ENCODE measurements around the gene CNTNAP2. TPM values are rescaled to one million over a fixed set of nuclear protein-coding genes. Genes with fewer than 3 reads are reported as not detected.

The CNTNAP2 gene
- total RNA-seq, 1 donor from 2014 or later: 2.2 TPM

GRCh38 chr7:147952918-147953317 is 1836.3 kb downstream of the CNTNAP2 start:
- no peaks in the 10 kb centered on the region for H3K4me1 ChIP-seq
- intact Hi-C loops (cut with DNase I): no loop called here
- H3K9me3 ChIP-seq: no peaks in the 10 kb centered on the region
- no peaks in the 10 kb centered on the region for H3K27me3 ChIP-seq
- no peaks in the 10 kb centered on the region for H3K36me3 ChIP-seq
- no peak overlapping the region for H3K27ac ChIP-seq
- no peak overlapping the region for H3K4me3 ChIP-seq
- no peak for TF ChIP-seq CTCF (IDR thresholded peaks at IDR 0.05)
- no peak for DNase-seq (ENCODE audit: extremely low spot score in 2 of 2)

GRCh38 chr7:147968046-147968610 is 1851.5 kb downstream of the CNTNAP2 start:
- no peaks in the 10 kb centered on the region for H3K27me3 ChIP-seq
- H3K36me3 ChIP-seq: no peaks in the 10 kb centered on the region
- no peak overlapping the region for H3K27ac ChIP-seq
- no peak for DNase-seq (ENCODE audit: extremely low spot score in 2 of 2)
- TF ChIP-seq POLR2AphosphoS5 (IDR thresholded peaks at IDR 0.05; ENCODE audit: insufficient read depth in 1 of 2, low read depth in 1 of 2) (no peak), CTCF (IDR thresholded peaks at IDR 0.05) (no peak), POLR2A (IDR thresholded peaks at IDR 0.05) (no peak)
- H3K4me1 ChIP-seq: no peaks in the 10 kb centered on the region
- intact Hi-C loops (cut with DNase I): no loop called here
- no peak overlapping the region for H3K4me3 ChIP-seq
- no peaks in the 10 kb centered on the region for H3K9me3 ChIP-seq

GRCh38 chr7:147971606-147972110 is 1855.1 kb downstream of the CNTNAP2 start:
- intact Hi-C loops (cut with DNase I): no loop called here
- no peaks in the 10 kb centered on the region for H3K9me3 ChIP-seq
- no peaks in the 10 kb centered on the region for H3K36me3 ChIP-seq

GRCh38 chr7:147978201-147978600 is 1861.6 kb downstream of the CNTNAP2 start:
- intact Hi-C loops (cut with DNase I): no loop called here
- H3K4me3 ChIP-seq: no peak overlapping the region

More at GRCh38 chr7:147971606-147972110, 1855.1 kb downstream of the CNTNAP2 start:
- Histone ChIP-seq H3K27me3 (no peaks in the 10 kb centered on the region), H3K4me3 (no peak overlapping the region), H3K4me1 (no peaks in the 10 kb centered on the region), H3K27ac (no peak overlapping the region)
- no peak for DNase-seq (ENCODE audit: extremely low spot score in 2 of 2)
- TF ChIP-seq POLR2A (IDR thresholded peaks at IDR 0.05) (no peak), CTCF (IDR thresholded peaks at IDR 0.05) (no peak), POLR2AphosphoS5 (IDR thresholded peaks at IDR 0.05; ENCODE audit: insufficient read depth in 1 of 2, low read depth in 1 of 2) (no peak)

More at GRCh38 chr7:147978201-147978600, 1861.6 kb downstream of the CNTNAP2 start:
- no peaks in the 10 kb centered on the region for H3K9me3 ChIP-seq
- TF ChIP-seq CTCF (IDR thresholded peaks at IDR 0.05): no peak
- TF ChIP-seq POLR2AphosphoS5 (IDR thresholded peaks at IDR 0.05; ENCODE audit: insufficient read depth in 1 of 2, low read depth in 1 of 2): no peak
- TF ChIP-seq POLR2A (IDR thresholded peaks at IDR 0.05): no peak
- no peaks in the 10 kb centered on the region for H3K27me3 ChIP-seq
- no peak for DNase-seq (ENCODE audit: extremely low spot score in 2 of 2)
- H3K36me3 ChIP-seq: no peaks in the 10 kb centered on the region
- H3K27ac ChIP-seq: no peak overlapping the region
- no peaks in the 10 kb centered on the region for H3K4me1 ChIP-seq
